Central memory CD4-positive, alpha-beta T cell (primary cell): ENCODE results near the gene CYBA.

Experiments
- DNase-seq: peaks from one replicate; pipeline ENCODE4 v3.0.0; 2022

Gene CYBA

GRCh38 chr16:88627531-88628411 is 23.1 kb downstream of the CYBA start:
- no peak for DNase-seq

- no peak for DNase-seq
These were observed 24.2 kb downstream of the CYBA start for GRCh38 chr16:88626646-88627045.

- no peak for DNase-seq
These were observed 25.8 kb downstream of the CYBA start for GRCh38 chr16:88624977-88625576.

GRCh38 chr16:88624481-88624880 is 26.4 kb downstream of the CYBA start:
- no peak for DNase-seq

- no peak for DNase-seq
These were observed 27.0 kb downstream of the CYBA start for GRCh38 chr16:88623858-88624257.

- no peak for DNase-seq
These were observed 28.0 kb downstream of the CYBA start for GRCh38 chr16:88622866-88623265.

GRCh38 chr16:88622125-88622524 is 28.7 kb downstream of the CYBA start:
- DNase-seq: no peak

GRCh38 chr16:88619859-88620815 is 30.7 kb downstream of the CYBA start:
- DNase-seq: peak; percentile 94

GRCh38 chr16:88618956-88619667 is 31.7 kb downstream of the CYBA start:
- no peak for DNase-seq

- DNase-seq: no peak
These were observed 32.5 kb downstream of the CYBA start for GRCh38 chr16:88618182-88618955.

- DNase-seq: no peak
These were observed 33.4 kb downstream of the CYBA start for GRCh38 chr16:88617268-88618031.

- DNase-seq: no peak
These were observed 34.1 kb downstream of the CYBA start for GRCh38 chr16:88616736-88617135.

- DNase-seq: no peak
These were observed 34.5 kb downstream of the CYBA start for GRCh38 chr16:88616320-88616719.

GRCh38 chr16:88614818-88615580 is 35.9 kb downstream of the CYBA start:
- no peak for DNase-seq

GRCh38 chr16:88613911-88614817 is 36.7 kb downstream of the CYBA start:
- no peak for DNase-seq

GRCh38 chr16:88613293-88613692 is 37.6 kb downstream of the CYBA start:
- DNase-seq: no peak

GRCh38 chr16:88610909-88611812 is 39.7 kb downstream of the CYBA start:
- no peak for DNase-seq

GRCh38 chr16:88610080-88610479 is 40.8 kb downstream of the CYBA start:
- DNase-seq: no peak
